H1 (cell line): ENCODE results near the gene MFRP. TPM values are rescaled to one million over a fixed set of nuclear protein-coding genes. Genes with fewer than 3 reads are reported as not detected.

Experiments used
- CTCF ChIA-PET: fragments of 300-600 bp; sonication (Branson Sonifier 250); formaldehyde crosslinking; loops from one replicate; lab custom pipeline; 2021; ENCODE audit not compliant: partially characterized antibody; lab: Charles Lee
- POLR2A ChIA-PET: fragments of 300-600 bp; sonication (Branson Sonifier 250); formaldehyde crosslinking; loops from one replicate; lab custom pipeline; 2021; ENCODE audit warnings: inconsistent platforms; ENCODE audit not compliant: partially characterized antibody; lab: Charles Lee
- DNase-seq, 2 experiments: peaks; one replicate each; pipeline versions ENCODE4 v3.0.0 to v3.0.0-alpha.2; 2010 to 2022; ENCODE audit warnings: low spot score in 2 of 2, low read depth in 1 of 2, mixed read lengths in 1 of 2
- FAIRE-seq: peaks from 2 replicates; lab custom pipeline; 2011; peaks lifted over from hg19 to GRCh38; lab: Jason Lieb, UNC
- H2AFZ ChIP-seq: 2 replicates; pipeline ENCODE4 v1.8.1; 2012; ENCODE audit warnings: low read length, inconsistent platforms
- H2AK5ac ChIP-seq: 2 replicates; pipeline ENCODE4 v1.6.1; 2013; ENCODE audit warnings: low read depth, low read length
- H2BK120ac ChIP-seq: replicated peaks from 2 replicates; pipeline ENCODE3; 2013; ENCODE audit warnings: low read depth, low read length, inconsistent platforms
- H2BK12ac ChIP-seq: 2 replicates; pipeline ENCODE4 v1.6.1; 2013; ENCODE audit warnings: low read depth, low read length
- H2BK15ac ChIP-seq: 2 replicates; pipeline ENCODE4 v1.6.1; 2013; ENCODE audit warnings: low read length
- H2BK20ac ChIP-seq: 2 replicates; pipeline ENCODE4 v1.6.1; 2013; ENCODE audit warnings: low read length
- H2BK5ac ChIP-seq: 2 replicates; pipeline ENCODE4 v1.6.1; 2013; ENCODE audit warnings: low read depth, low read length
- H3K14ac ChIP-seq: 2 replicates; pipeline ENCODE4 v1.6.1; 2013; ENCODE audit warnings: inconsistent platforms; ENCODE audit not compliant: insufficient read length
- H3K18ac ChIP-seq: 2 replicates; pipeline ENCODE4 v1.6.1; 2013; ENCODE audit warnings: low read length; ENCODE audit errors: extremely low read depth
- H3K23ac ChIP-seq: 2 replicates; pipeline ENCODE4 v1.6.1; 2013; ENCODE audit warnings: inconsistent platforms; ENCODE audit not compliant: insufficient read length
- H3K23me2 ChIP-seq: 2 replicates; pipeline ENCODE4 v1.6.1; 2013; ENCODE audit warnings: low read depth, low read length
- H3K27ac ChIP-seq: 2 replicates; pipeline ENCODE4 v1.6.1; 2011; ENCODE audit warnings: low read depth, low read length, inconsistent platforms
- H3K27me3 ChIP-seq, 4 experiments: replicated peaks in 1 of 4; 1 replicate in 1 of 4; 2 replicates in 3 of 4; pipeline versions ENCODE4 v1.6.1 to v1.8.1; 2011 to 2013; ENCODE audit warnings: low read length in 3 of 4, mild to moderate bottlenecking in 3 of 4, inconsistent platforms in 2 of 4, mixed read lengths in 2 of 4, moderate library complexity in 1 of 4; ENCODE audit not compliant: control insufficient read depth in 3 of 4, insufficient read depth in 3 of 4; ENCODE audit errors: extremely low read depth in 1 of 4
- H3K36me3 ChIP-seq, 4 experiments: 2 replicates each; pipeline versions ENCODE4 v1.6.1 to v1.8.1; 2011 to 2013; ENCODE audit warnings: mild to moderate bottlenecking in 4 of 4, low read length in 3 of 4, moderate library complexity in 2 of 4, control low read depth in 1 of 4, inconsistent platforms in 1 of 4; ENCODE audit not compliant: insufficient read depth in 4 of 4, control insufficient read depth in 2 of 4
- H3K4ac ChIP-seq: replicated peaks from 2 replicates; pipeline ENCODE3; 2013; ENCODE audit warnings: low read length, low read depth, mixed read lengths, inconsistent platforms; ENCODE audit not compliant: insufficient read length
- H3K4me1 ChIP-seq, 4 experiments: replicated peaks in 1 of 4; 1 replicate in 1 of 4; 2 replicates in 3 of 4; pipeline versions ENCODE4 v1.6.1 to v1.8.1; 2011 to 2013; ENCODE audit warnings: low read length in 3 of 4, inconsistent platforms in 2 of 4, mixed read lengths in 1 of 4; ENCODE audit not compliant: insufficient read depth in 4 of 4, control insufficient read depth in 3 of 4
- H3K4me2 ChIP-seq, 2 experiments: 2 replicates each; pipeline versions ENCODE4 v1.6.1 to v1.8.1; 2011 to 2013; ENCODE audit warnings: low read depth in 2 of 2, low read length in 2 of 2, control low read depth in 1 of 2, inconsistent platforms in 1 of 2, mild to moderate bottlenecking in 1 of 2; ENCODE audit not compliant: insufficient read depth in 1 of 2
- H3K4me3 ChIP-seq, 4 experiments: fragments of 200-600, 300-600 bp in 1 of 4; sonication (generic), shearing (Covaris generic), sonication (Bioruptor Twin) in 1 of 4; 2 replicates each; pipeline versions ENCODE4 v1.5.1 to v1.8.1; 2011 to 2016; ENCODE audit warnings: low read length in 4 of 4, low read depth in 3 of 4, control low read depth in 2 of 4, inconsistent platforms in 2 of 4, mild to moderate bottlenecking in 2 of 4, mixed read lengths in 1 of 4, moderate library complexity in 1 of 4; ENCODE audit not compliant: insufficient read depth in 2 of 4; ENCODE audit errors: extremely low read depth in 1 of 4
- H3K56ac ChIP-seq: replicated peaks from 2 replicates; pipeline ENCODE3; 2013; ENCODE audit warnings: low read depth, mild to moderate bottlenecking, mixed read lengths, low read length, inconsistent platforms; ENCODE audit not compliant: insufficient read length
- H3K79me1 ChIP-seq: 2 replicates; pipeline ENCODE4 v1.6.1; 2013; ENCODE audit warnings: low read depth, low read length, control low read depth
- H3K79me2 ChIP-seq, 2 experiments: 2 replicates each; pipeline versions ENCODE4 v1.6.1 to v1.8.1; 2012 to 2013; ENCODE audit warnings: low read length in 2 of 2, mild to moderate bottlenecking in 2 of 2, inconsistent platforms in 1 of 2; ENCODE audit not compliant: insufficient read depth in 2 of 2, control insufficient read depth in 1 of 2
- H3K9ac ChIP-seq, 4 experiments: replicated peaks in 1 of 4; 1 replicate in 1 of 4; 2 replicates in 3 of 4; pipeline versions ENCODE4 v1.6.1 to v1.8.1; 2011 to 2013; ENCODE audit warnings: low read depth in 3 of 4, low read length in 3 of 4, control low read depth in 2 of 4, mild to moderate bottlenecking in 2 of 4, moderate library complexity in 2 of 4, inconsistent platforms in 1 of 4; ENCODE audit errors: extremely low read depth in 1 of 4
- H3K9me3 ChIP-seq, 2 experiments: 2 replicates each; pipeline versions ENCODE4 v1.6.1 to v1.8.1; 2012 to 2013; ENCODE audit warnings: mild to moderate bottlenecking in 2 of 2, moderate library complexity in 2 of 2, control low read depth in 1 of 2, inconsistent platforms in 1 of 2, low read depth in 1 of 2, low read length in 1 of 2, mixed read lengths in 1 of 2; ENCODE audit not compliant: insufficient read depth in 2 of 2
- H4K20me1 ChIP-seq, 2 experiments: replicated peaks in 1 of 2; 2 replicates each; pipeline versions ENCODE3 to v1.8.1; 2011 to 2013; ENCODE audit warnings: inconsistent platforms in 2 of 2, low read length in 2 of 2, mild to moderate bottlenecking in 1 of 2; ENCODE audit not compliant: insufficient read depth in 2 of 2, control insufficient read depth in 1 of 2
- H4K5ac ChIP-seq: 2 replicates; pipeline ENCODE4 v1.6.1; 2013; ENCODE audit warnings: low read length, low read depth, mixed read lengths, inconsistent platforms; ENCODE audit not compliant: insufficient read length
- H4K8ac ChIP-seq: 2 replicates; pipeline ENCODE4 v1.8.0; 2013; ENCODE audit warnings: mild to moderate bottlenecking, moderate library complexity, low read length, inconsistent platforms; ENCODE audit not compliant: insufficient read depth; ENCODE audit errors: extremely low read depth
- H4K91ac ChIP-seq: replicated peaks from 2 replicates; pipeline ENCODE3; 2013; ENCODE audit warnings: low read length, mixed read lengths, inconsistent platforms; ENCODE audit not compliant: insufficient read length
- KDM1A ChIP-seq: fragments of 200-600, 300-600 bp; sonication (generic); IDR thresholded peaks from 2 replicates; pipeline ENCODE4 v1.7.1; 2016; ENCODE audit warnings: mild to moderate bottlenecking, low read length, borderline replicate concordance
- KDM5A ChIP-seq: fragments of 200-600 bp; IDR thresholded peaks from 2 replicates; pipeline ENCODE4 v1.7.1; 2012; ENCODE audit warnings: mild to moderate bottlenecking, low read length, inconsistent platforms, mixed read lengths
- NANOG ChIP-seq: IDR thresholded peaks from 2 replicates; pipeline ENCODE4 v1.6.1; 2011; ENCODE audit warnings: low read length, low read depth, mild to moderate bottlenecking, inconsistent platforms; ENCODE audit not compliant: insufficient read depth, poor library complexity, severe bottlenecking
- PHF8 ChIP-seq: fragments of 200-600 bp; sonication (generic); conservative IDR thresholded peaks from 2 replicates; pipeline ENCODE4 v1.7.1; 2012; ENCODE audit warnings: low read depth, mild to moderate bottlenecking, inconsistent platforms, low read length, moderate library complexity
- SUZ12 ChIP-seq: fragments of 200-600 bp; sonication (generic); IDR thresholded peaks from 2 replicates; pipeline ENCODE4 v1.6.1; 2012; ENCODE audit warnings: mild to moderate bottlenecking, inconsistent platforms, low read length, moderate library complexity, mixed read lengths
- ZNF274 ChIP-seq: IDR thresholded peaks from 2 replicates; pipeline ENCODE4 v1.7.0; 2012; ENCODE audit warnings: low read length, borderline replicate concordance; ENCODE audit errors: extremely low read depth
- WGBS, 2 experiments: shearing (Covaris generic) in 1 of 2; methylation state at CpG; one replicate each; pipeline versions ENCODE4 v1.1.6 to v1.1.7; 2013 to 2015; ENCODE audit warnings: low lambda C conversion rate in 2 of 2, mixed read lengths in 2 of 2, inconsistent platforms in 1 of 2, low coverage in 1 of 2, missing lambda C conversion rate in 1 of 2; ENCODE audit not compliant: insufficient replicate concordance in 2 of 2, insufficient coverage in 1 of 2, insufficient read length in 1 of 2; ENCODE audit errors: extremely low coverage in 1 of 2, missing lambda C conversion rate in 1 of 2; 5-methylcytosine and 5-hydroxymethylcytosine counted together
- polyA plus RNA-seq, 7 experiments: library from polyadenylated mRNA; depleted of rRNA in 3 of 7; stranded (reverse) in 5 of 7; unstranded in 2 of 7; fragments of >200 nt in 5 of 7; fragments of 200-250 nt in 2 of 7; gene quantifications; 1 replicate in 5 of 7; 2 replicates in 1 of 7; 4 replicates in 1 of 7; pipeline versions ENCODE4 v1.2.1 to v1.2.3, GENCODE V29; 2011 to 2013; ENCODE audit warnings: missing spikeins in 2 of 7, mixed read lengths in 2 of 7
- total RNA-seq: library from RNA; stranded (reverse); fragmentation: NEBNext Ultra II Directional; extraction: Animal tissue kit (Norgen Biotek cat#: 25700); gene quantifications from 2 replicates; pipeline ENCODE4 v1.2.1, GENCODE V29; 2021

Gene MFRP
- total and polyA plus RNA-seq, 2 of the 8 experiments (the other 6 are each of a cell fraction or from before 2014, with no cell fraction given) = 0.02 TPM; not detected in 1

GRCh38 chr11:119340335-119341221 is 5.9 kb downstream of the MFRP start, which contains the start of gene C1QTNF5:
C1QTNF5 (minus strand) TSS chr11:119340883; CDS start chr11:119340397, 486 bp downstream.
- Histone ChIP-seq H2BK15ac (peak within 1 kb of the TSS; percentile 92; the same call in 1 of the 2 replicates), H3K27ac (no peak within 1 kb of the TSS), H3K23me2 (peaks cover 17% of the 10 kb centered on the region; the same call in 1 of the 2 replicates), H3K79me1 (peaks cover 6% of the 10 kb centered on the region), H2AK5ac (peak within 1 kb of the TSS; percentile 31; the same call in 1 of the 2 replicates), H4K8ac (peak within 1 kb of the TSS; percentile 57; the same call in 1 of the 2 replicates), H3K79me2 (peaks cover 0 to 16% of the 10 kb centered on the region in 2 experiments; a peak in 1 of 4 replicates), H3K4me3 (peak within 1 kb of the TSS; percentile 34 to 69 (median 43)), H3K36me3 (peaks cover 0 to 6% (median 2%) of the 10 kb centered on the region in 4 experiments; a peak in 1 of 8 replicates), H3K56ac (peak within 1 kb of the TSS; percentile 40), H3K4me1 (peaks cover 5 to 29% (median 21%) of the 10 kb centered on the region in 4 experiments), H2AFZ (no peak within 1 kb of the TSS; the same call in 1 of the 2 replicates), H2BK5ac (no peak within 1 kb of the TSS; the same call in 1 of the 2 replicates), H4K20me1 (peaks cover 3 to 13% of the 10 kb centered on the region in 2 experiments), H3K14ac (no peak within 1 kb of the TSS), H3K4ac (peak within 1 kb of the TSS; percentile 73), H3K27me3 (peaks cover 12 to 44% (median 33%) of the 10 kb centered on the region in 4 experiments), H4K91ac (peak within 1 kb of the TSS; percentile 42), H3K4me2 (peak within 1 kb of the TSS; percentile 56 to 76), H3K9ac (no peak within 1 kb of the TSS), H3K9me3 (no peaks in the 10 kb centered on the region), H2BK120ac (peak within 1 kb of the TSS; percentile 26), H3K18ac (peak within 1 kb of the TSS; percentile 78), H4K5ac (peak within 1 kb of the TSS; percentile 44), H2BK20ac (0 out of 2 replicates have a peak within 1 kb of the TSS, but pooled peaks have one; percentile 48), H2BK12ac (peak within 1 kb of the TSS; percentile 75; the same call in 1 of the 2 replicates), H3K23ac (no peak within 1 kb of the TSS)
- TF ChIP-seq PHF8 (0 out of 2 replicates have a peak, but pooled peaks have one; percentile 12), KDM1A (0 out of 2 replicates have a peak, but pooled peaks have one; percentile 9), NANOG (no peak), KDM5A (no peak), ZNF274 (no peak), SUZ12 (peak; percentile 61)
- ChIA-PET POLR2A (interaction anchor here (0.6 to 2.5 kb wide), 12 partner anchors 15 to 369 kb away, joined by 3 to 12 read pairs (median 4); partner anchors contain the start of genes FOXR1 and MCAM), CTCF (interaction anchor here (0.6 to 20.0 kb wide), 20 partner anchors 8 to 294 kb away, joined by 3 to 463 read pairs (median 4); partner anchors contain the start of genes MCAM and USP2)
- FAIRE-seq (no peak), DNase-seq (peak in 1 of 2 experiments; percentile 70)
- 9% methylated on average over 16 of the region's 53 CpGs; no CpG with 5 or more reads in 1 of the 2 experiments for WGBS, 2 experiments
